Measurements from ENCODE around the gene MEOX2.

DNA sequence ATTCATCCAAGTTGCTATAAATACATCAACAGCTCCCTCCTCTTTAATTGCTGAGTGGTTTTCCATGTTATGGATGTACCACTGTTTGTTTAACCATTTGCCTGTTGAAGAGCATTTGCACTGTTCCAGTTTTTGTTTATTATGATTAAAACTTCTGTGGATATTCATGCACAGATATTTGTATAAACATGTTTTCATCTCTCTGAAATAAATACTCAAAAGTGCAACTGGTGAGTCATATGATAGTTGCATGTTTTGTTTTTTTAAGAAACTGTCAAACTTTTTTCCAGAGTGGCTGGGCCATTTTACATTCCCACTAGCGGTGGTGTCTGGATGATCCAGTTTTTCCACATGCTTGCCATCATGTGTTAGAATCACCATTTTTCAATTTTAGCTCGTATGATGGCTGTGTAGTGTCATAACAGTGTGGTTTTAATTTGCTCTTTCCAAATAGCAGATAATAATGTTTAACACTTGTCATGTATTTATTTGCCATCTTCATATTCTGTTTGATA lies 33.6 kb downstream of the MEOX2 start:
- TF ChIP-seq, protein P1, sequence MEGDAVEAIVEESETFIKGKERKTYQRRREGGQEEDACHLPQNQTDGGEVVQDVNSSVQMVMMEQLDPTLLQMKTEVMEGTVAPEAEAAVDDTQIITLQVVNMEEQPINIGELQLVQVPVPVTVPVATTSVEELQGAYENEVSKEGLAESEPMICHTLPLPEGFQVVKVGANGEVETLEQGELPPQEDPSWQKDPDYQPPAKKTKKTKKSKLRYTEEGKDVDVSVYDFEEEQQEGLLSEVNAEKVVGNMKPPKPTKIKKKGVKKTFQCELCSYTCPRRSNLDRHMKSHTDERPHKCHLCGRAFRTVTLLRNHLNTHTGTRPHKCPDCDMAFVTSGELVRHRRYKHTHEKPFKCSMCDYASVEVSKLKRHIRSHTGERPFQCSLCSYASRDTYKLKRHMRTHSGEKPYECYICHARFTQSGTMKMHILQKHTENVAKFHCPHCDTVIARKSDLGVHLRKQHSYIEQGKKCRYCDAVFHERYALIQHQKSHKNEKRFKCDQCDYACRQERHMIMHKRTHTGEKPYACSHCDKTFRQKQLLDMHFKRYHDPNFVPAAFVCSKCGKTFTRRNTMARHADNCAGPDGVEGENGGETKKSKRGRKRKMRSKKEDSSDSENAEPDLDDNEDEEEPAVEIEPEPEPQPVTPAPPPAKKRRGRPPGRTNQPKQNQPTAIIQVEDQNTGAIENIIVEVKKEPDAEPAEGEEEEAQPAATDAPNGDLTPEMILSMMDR (IDR thresholded peaks at IDR 0.05; ENCODE audit: low read length): no peak
- TF ChIP-seq EZH2phosphoT487 (IDR thresholded peaks at IDR 0.05; ENCODE audit: low read length): no peak
- TF ChIP-seq EZH2 (optimal IDR thresholded peaks at IDR 0.05; ENCODE audit: low read depth, low read length): no peak

Data from MM.1S (cell line).